HG03175 (cell line): ENCODE results near the gene CCDC88B.
A peak's percentile ranks its signal among the peaks of the same experiment; 100 is the strongest.

Source experiments
- ATAC-seq: cut with Tn5 transposase; IDR thresholded peaks from one replicate; pipeline ENCODE4 v1.9.1; 2021; ENCODE audit warnings: mild to moderate bottlenecking, moderate library complexity; ENCODE audit not compliant: unreplicated experiment

The CCDC88B gene

GRCh38 chr11:64343767-64344559 is 4.0 kb downstream of the CCDC88B start:
- ATAC-seq, result no peak

- ATAC-seq, result no peak
These were observed 4.8 kb downstream of the CCDC88B start for GRCh38 chr11:64344787-64345186.

- ATAC-seq, result no peak
These were observed 7.3 kb downstream of the CCDC88B start for GRCh38 chr11:64347193-64347867.

- ATAC-seq, result no peak
These were observed 8.5 kb downstream of the CCDC88B start for GRCh38 chr11:64348383-64349024.

GRCh38 chr11:64349025-64349387 is 9.0 kb downstream of the CCDC88B start:
- no peak for ATAC-seq

- ATAC-seq, result no peak
These were observed 9.4 kb downstream of the CCDC88B start for GRCh38 chr11:64349404-64349803.

GRCh38 chr11:64351136-64351631 is 11.2 kb downstream of the CCDC88B start:
- no peak for ATAC-seq

- no peak for ATAC-seq
These were observed 12.3 kb downstream of the CCDC88B start for GRCh38 chr11:64352099-64352994.

- no peak for ATAC-seq
These were observed 13.2 kb downstream of the CCDC88B start for GRCh38 chr11:64352995-64353714.

- ATAC-seq, result no peak
These were observed 13.9 kb downstream of the CCDC88B start for GRCh38 chr11:64353715-64354506.

- no peak for ATAC-seq
These were observed 15.3 kb downstream of the CCDC88B start for GRCh38 chr11:64355078-64355940.

- no peak for ATAC-seq
These were observed 16.8 kb downstream of the CCDC88B start for GRCh38 chr11:64356498-64357411.

GRCh38 chr11:64357446-64357845 is 17.4 kb downstream of the CCDC88B start:
- ATAC-seq, result no peak

GRCh38 chr11:64357904-64358535 is 18.0 kb downstream of the CCDC88B start:
- no peak for ATAC-seq

GRCh38 chr11:64358536-64358906 is 18.5 kb downstream of the CCDC88B start:
- ATAC-seq, result no peak

- ATAC-seq, result peak; percentile 68
These were observed 19.1 kb downstream of the CCDC88B start, which contains the start of gene RPS6KA4 for GRCh38 chr11:64358907-64359711. TSS of gene RPS6KA4 (plus strand) at chr11:64359162. CDS start at chr11:64359236, 74 bp downstream.
